ENCODE data around the gene CEP164. TPM values are rescaled to one million over a fixed set of nuclear protein-coding genes. Genes with fewer than 3 reads are reported as not detected.

The CEP164 gene
- total and polyA plus RNA-seq, 10 of the 15 experiments (the other 5 are each of a cell fraction or from before 2014, with no cell fraction given): 4.2 to 31.2 (median 20.2) TPM

DNA sequence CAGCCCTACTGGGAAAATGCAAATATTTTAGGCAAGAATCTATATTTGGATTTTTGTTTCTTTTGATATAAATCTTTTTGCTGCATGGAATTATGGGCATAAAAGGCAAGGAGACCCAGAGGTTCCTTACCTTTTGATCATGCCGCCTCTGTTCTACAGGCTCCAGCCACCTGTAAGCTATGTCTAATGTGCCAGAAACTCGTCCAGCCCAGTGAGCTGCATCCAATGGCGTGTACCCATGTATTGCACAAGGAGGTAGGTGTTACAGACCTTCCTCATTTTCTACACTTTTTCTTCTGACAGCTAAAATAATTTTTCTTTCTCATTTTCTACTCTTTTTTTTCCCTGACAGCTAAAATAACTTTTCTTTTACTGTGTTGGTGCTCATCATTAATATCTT is 44.7 kb upstream of the CEP164 start:
- DNase-seq (ENCODE audit: low read depth, low spot score) (no peak), ATAC-seq (no peak), FAIRE-seq (no peak)
- Histone ChIP-seq H3K4me3 (no peak overlapping the region), H2AFZ (ENCODE audit: control insufficient read depth, low read depth, low read length) (no peak overlapping the region), H3K4me2 (ENCODE audit: control insufficient read depth, insufficient read depth) (no peak overlapping the region), H3K27me3 (replicated peaks in 1 of 2; ENCODE audit: control insufficient read depth in 2 of 2, insufficient read depth in 2 of 2, low read length in 1 of 2) (no peaks in the 10 kb centered on the region), H3K27ac (ENCODE audit: control insufficient read depth, insufficient read depth) (no peak overlapping the region), H3K36me3 (ENCODE audit: control insufficient read depth in 2 of 2, insufficient read depth in 2 of 2, low read length in 1 of 2) (peaks cover 4 to 13% of the 10 kb centered on the region in 2 experiments; a peak in 3 of 4 replicates), H3K4me1 (ENCODE audit: control insufficient read depth, insufficient read depth, low read length) (no peaks in the 10 kb centered on the region), H4K20me1 (ENCODE audit: control insufficient read depth, insufficient read depth) (no peaks in the 10 kb centered on the region), H3K9me3 (replicated peaks; ENCODE audit: control insufficient read depth, insufficient read depth, low read length) (no peaks in the 10 kb centered on the region), H3K79me2 (ENCODE audit: control insufficient read depth, insufficient read depth, low read length) (no peaks in the 10 kb centered on the region), H3K9ac (ENCODE audit: control insufficient read depth, insufficient read depth, low read length) (no peak overlapping the region)
- no TSS peak for BruUV-seq (replicated peaks)
- TF ChIP-seq, protein P1, sequence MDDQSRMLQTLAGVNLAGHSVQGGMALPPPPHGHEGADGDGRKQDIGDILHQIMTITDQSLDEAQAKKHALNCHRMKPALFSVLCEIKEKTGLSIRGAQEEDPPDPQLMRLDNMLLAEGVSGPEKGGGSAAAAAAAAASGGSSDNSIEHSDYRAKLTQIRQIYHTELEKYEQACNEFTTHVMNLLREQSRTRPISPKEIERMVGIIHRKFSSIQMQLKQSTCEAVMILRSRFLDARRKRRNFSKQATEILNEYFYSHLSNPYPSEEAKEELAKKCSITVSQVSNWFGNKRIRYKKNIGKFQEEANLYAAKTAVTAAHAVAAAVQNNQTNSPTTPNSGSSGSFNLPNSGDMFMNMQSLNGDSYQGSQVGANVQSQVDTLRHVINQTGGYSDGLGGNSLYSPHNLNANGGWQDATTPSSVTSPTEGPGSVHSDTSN (IDR thresholded peaks at IDR 0.05; ENCODE audit: insufficient replicate concordance, low read depth, low read length): no peak
- TF ChIP-seq HCFC1 (IDR thresholded peaks at IDR 0.05; ENCODE audit: low read length): no peak
- TF ChIP-seq IKZF1 (conservative IDR thresholded peaks at IDR 0.05): no peak
- ChIA-PET RAD21 (ENCODE audit: unreplicated experiment) (no interaction called here), CTCF (interaction anchor here (0.7 to 1.1 kb wide), 2 partner anchors 13 to 487 kb away, joined by 3 read pairs; no protein-coding TSS in a partner anchor), POLR2A (no interaction called here), SMC1A (ENCODE audit: uncharacterized antibody, unreplicated experiment) (no interaction called here)
- intact Hi-C loops (cut with micrococcal nuclease; ENCODE audit: unreplicated experiment): no loop called here
- in situ Hi-C loops (cut with MboI): no loop called here
- WGBS (ENCODE audit: insufficient coverage, insufficient replicate concordance, low lambda C conversion rate, missing lambda C conversion rate): 60% methylated on average over 3 of the region's 3 CpGs

- no peaks in the 10 kb centered on the region for H3K4me1 ChIP-seq (ENCODE audit: control insufficient read depth, insufficient read depth, low read length)
- POLR2A ChIA-PET: no interaction called here
- WGBS (ENCODE audit: insufficient coverage, insufficient replicate concordance, low lambda C conversion rate, missing lambda C conversion rate): 100% methylated on average over 2 of the region's 2 CpGs
- TF ChIP-seq BMI1 (IDR thresholded peaks at IDR 0.05; ENCODE audit: borderline replicate concordance) (no peak), MTA2 (IDR thresholded peaks at IDR 0.05; ENCODE audit: low read depth) (no peak), SIX5 (IDR thresholded peaks at IDR 0.05; ENCODE audit: low read depth, low read length, severe bottlenecking) (no peak), IKZF1 (conservative IDR thresholded peaks at IDR 0.05) (no peak), BCL11A (IDR thresholded peaks at IDR 0.05; ENCODE audit: low read depth, low read length) (no peak)
- TF ChIP-seq, protein P2, sequence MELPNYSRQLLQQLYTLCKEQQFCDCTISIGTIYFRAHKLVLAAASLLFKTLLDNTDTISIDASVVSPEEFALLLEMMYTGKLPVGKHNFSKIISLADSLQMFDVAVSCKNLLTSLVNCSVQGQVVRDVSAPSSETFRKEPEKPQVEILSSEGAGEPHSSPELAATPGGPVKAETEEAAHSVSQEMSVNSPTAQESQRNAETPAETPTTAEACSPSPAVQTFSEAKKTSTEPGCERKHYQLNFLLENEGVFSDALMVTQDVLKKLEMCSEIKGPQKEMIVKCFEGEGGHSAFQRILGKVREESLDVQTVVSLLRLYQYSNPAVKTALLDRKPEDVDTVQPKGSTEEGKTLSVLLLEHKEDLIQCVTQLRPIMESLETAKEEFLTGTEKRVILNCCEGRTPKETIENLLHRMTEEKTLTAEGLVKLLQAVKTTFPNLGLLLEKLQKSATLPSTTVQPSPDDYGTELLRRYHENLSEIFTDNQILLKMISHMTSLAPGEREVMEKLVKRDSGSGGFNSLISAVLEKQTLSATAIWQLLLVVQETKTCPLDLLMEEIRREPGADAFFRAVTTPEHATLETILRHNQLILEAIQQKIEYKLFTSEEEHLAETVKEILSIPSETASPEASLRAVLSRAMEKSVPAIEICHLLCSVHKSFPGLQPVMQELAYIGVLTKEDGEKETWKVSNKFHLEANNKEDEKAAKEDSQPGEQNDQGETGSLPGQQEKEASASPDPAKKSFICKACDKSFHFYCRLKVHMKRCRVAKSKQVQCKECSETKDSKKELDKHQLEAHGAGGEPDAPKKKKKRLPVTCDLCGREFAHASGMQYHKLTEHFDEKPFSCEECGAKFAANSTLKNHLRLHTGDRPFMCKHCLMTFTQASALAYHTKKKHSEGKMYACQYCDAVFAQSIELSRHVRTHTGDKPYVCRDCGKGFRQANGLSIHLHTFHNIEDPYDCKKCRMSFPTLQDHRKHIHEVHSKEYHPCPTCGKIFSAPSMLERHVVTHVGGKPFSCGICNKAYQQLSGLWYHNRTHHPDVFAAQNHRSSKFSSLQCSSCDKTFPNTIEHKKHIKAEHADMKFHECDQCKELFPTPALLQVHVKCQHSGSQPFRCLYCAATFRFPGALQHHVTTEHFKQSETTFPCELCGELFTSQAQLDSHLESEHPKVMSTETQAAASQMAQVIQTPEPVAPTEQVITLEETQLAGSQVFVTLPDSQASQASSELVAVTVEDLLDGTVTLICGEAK (IDR thresholded peaks at IDR 0.05; ENCODE audit: borderline replicate concordance): no peak
- TF ChIP-seq, protein P3, sequence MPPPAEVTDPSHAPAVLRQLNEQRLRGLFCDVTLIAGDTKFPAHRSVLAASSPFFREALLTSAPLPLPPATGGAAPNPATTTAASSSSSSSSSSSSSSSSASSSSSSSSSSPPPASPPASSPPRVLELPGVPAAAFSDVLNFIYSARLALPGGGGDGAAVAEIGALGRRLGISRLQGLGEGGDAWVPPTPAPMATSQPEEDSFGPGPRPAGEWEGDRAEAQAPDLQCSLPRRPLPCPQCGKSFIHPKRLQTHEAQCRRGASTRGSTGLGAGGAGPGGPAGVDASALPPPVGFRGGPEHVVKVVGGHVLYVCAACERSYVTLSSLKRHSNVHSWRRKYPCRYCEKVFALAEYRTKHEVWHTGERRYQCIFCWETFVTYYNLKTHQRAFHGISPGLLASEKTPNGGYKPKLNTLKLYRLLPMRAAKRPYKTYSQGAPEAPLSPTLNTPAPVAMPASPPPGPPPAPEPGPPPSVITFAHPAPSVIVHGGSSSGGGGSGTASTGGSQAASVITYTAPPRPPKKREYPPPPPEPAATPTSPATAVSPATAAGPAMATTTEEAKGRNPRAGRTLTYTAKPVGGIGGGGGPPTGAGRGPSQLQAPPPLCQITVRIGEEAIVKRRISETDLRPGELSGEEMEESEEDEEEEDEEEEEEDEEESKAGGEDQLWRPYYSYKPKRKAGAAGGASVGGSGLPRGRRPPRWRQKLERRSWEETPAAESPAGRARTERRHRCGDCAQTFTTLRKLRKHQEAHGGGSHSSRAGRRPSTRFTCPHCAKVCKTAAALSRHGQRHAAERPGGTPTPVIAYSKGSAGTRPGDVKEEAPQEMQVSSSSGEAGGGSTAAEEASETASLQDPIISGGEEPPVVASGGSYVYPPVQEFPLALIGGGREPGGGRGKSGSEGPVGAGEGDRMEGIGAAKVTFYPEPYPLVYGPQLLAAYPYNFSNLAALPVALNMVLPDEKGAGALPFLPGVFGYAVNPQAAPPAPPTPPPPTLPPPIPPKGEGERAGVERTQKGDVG (CRISPR knock-in tag; IDR thresholded peaks at IDR 0.05): no peak
Measured at GRCh38 chr11:117284053-117284452, 43.6 kb upstream of the CEP164 start.

More at GRCh38 chr11:117284053-117284452, 43.6 kb upstream of the CEP164 start:
- ChIA-PET CTCF (no interaction called here), RAD21 (ENCODE audit: unreplicated experiment) (no interaction called here), SMC1A (ENCODE audit: uncharacterized antibody, unreplicated experiment) (no interaction called here)
- Histone ChIP-seq H3K79me2 (ENCODE audit: control insufficient read depth, insufficient read depth, low read length) (no peaks in the 10 kb centered on the region), H4K20me1 (ENCODE audit: control insufficient read depth, insufficient read depth) (no peaks in the 10 kb centered on the region), H2AFZ (ENCODE audit: control insufficient read depth, low read depth, low read length) (no peak overlapping the region), H3K9me3 (replicated peaks; ENCODE audit: control insufficient read depth, insufficient read depth, low read length) (no peaks in the 10 kb centered on the region), H3K27ac (ENCODE audit: control insufficient read depth, insufficient read depth) (no peak overlapping the region), H3K36me3 (ENCODE audit: control insufficient read depth in 2 of 2, insufficient read depth in 2 of 2, low read length in 1 of 2) (peaks cover 4 to 13% of the 10 kb centered on the region in 2 experiments; a peak in 3 of 4 replicates), H3K4me2 (ENCODE audit: control insufficient read depth, insufficient read depth) (no peak overlapping the region), H3K27me3 (replicated peaks in 1 of 2; ENCODE audit: control insufficient read depth in 2 of 2, insufficient read depth in 2 of 2, low read length in 1 of 2) (no peaks in the 10 kb centered on the region), H3K9ac (ENCODE audit: control insufficient read depth, insufficient read depth, low read length) (no peak overlapping the region), H3K4me3 (no peak overlapping the region)
- ATAC-seq (no peak), DNase-seq (ENCODE audit: low read depth, low spot score) (no peak), FAIRE-seq (no peak)
- BruUV-seq (replicated peaks): no TSS peak
- in situ Hi-C loops (cut with MboI) (no loop called here), intact Hi-C loops (cut with micrococcal nuclease; ENCODE audit: unreplicated experiment) (no loop called here)

All from GM12878 (cell line).